HG03571 (cell line): ENCODE results near the gene MPND.

Experiments
- ATAC-seq: cut with Tn5 transposase; IDR thresholded peaks from one replicate; pipeline ENCODE4 v1.9.1; 2021; ENCODE audit not compliant: unreplicated experiment

MPND gene

GRCh38 chr19:4343370-4344307 lies at the start of gene MPND:
MPND (plus strand) TSS chr19:4343562; CDS start chr19:4343594, 32 bp downstream.
- peak; percentile 45 for ATAC-seq

- no peak for ATAC-seq
Observed at GRCh38 chr19:4294389-4294788, 49.0 kb upstream of the MPND start.

- no peak for ATAC-seq
Observed at GRCh38 chr19:4295972-4296771, 47.2 kb upstream of the MPND start.

- no peak for ATAC-seq
Observed at GRCh38 chr19:4297901-4298809, 45.2 kb upstream of the MPND start.

- no peak for ATAC-seq
Observed at GRCh38 chr19:4298810-4299550, 44.4 kb upstream of the MPND start.

- no peak for ATAC-seq
Observed at GRCh38 chr19:4300589-4300988, 42.8 kb upstream of the MPND start.

GRCh38 chr19:4301590-4302242 lies 41.6 kb upstream of the MPND start:
- ATAC-seq = no peak

- ATAC-seq = no peak
Observed at GRCh38 chr19:4302243-4302640, 41.1 kb upstream of the MPND start, which contains the start of gene TMIGD2. TMIGD2 (minus strand) TSS chr19:4302389; CDS start chr19:4302385, 4 bp downstream.

GRCh38 chr19:4303819-4304537 lies 39.4 kb upstream of the MPND start:
- ATAC-seq = no peak

GRCh38 chr19:4304538-4305256 lies 38.7 kb upstream of the MPND start, which contains the start of gene FSD1:
FSD1 (plus strand) TSS chr19:4304598; CDS start chr19:4304747, 149 bp downstream.
- ATAC-seq = no peak

GRCh38 chr19:4305257-4305612 lies 38.1 kb upstream of the MPND start:
- ATAC-seq = no peak

- ATAC-seq = no peak
Observed at GRCh38 chr19:4305659-4306058, 37.7 kb upstream of the MPND start.

GRCh38 chr19:4310247-4311121 lies 32.9 kb upstream of the MPND start:
- ATAC-seq = no peak

- ATAC-seq = no peak
Observed at GRCh38 chr19:4313847-4314490, 29.4 kb upstream of the MPND start.

- ATAC-seq = no peak
Observed at GRCh38 chr19:4316956-4317355, 26.4 kb upstream of the MPND start.

- no peak for ATAC-seq
Observed at GRCh38 chr19:4318460-4318859, 24.9 kb upstream of the MPND start.
